Upper lobe of left lung (tissue), 6 donors: ENCODE results near the gene ABCC5. TPM values are rescaled to one million over a fixed set of nuclear protein-coding genes. Genes with fewer than 3 reads are reported as not detected.

Experiments used
- ATAC-seq, 2 donors: fragments of 200-7000 bp; cut with Tn5 transposase; one replicate each; pipeline ENCODE4 v1.9.1; 2022; ENCODE audit warnings: mild to moderate bottlenecking in 2 of 2, moderate library complexity in 2 of 2; ENCODE audit not compliant: low FRiP score in 2 of 2
- DNase-seq, 2 donors: peaks; one replicate each; pipeline ENCODE4 v3.0.0-alpha.2; 2019 to 2020
- H3K27ac ChIP-seq, 4 donors: fragments of 200-600 bp; sonication (generic); one replicate each; pipeline ENCODE4 v1.5.1; 2016 to 2019
- H3K27me3 ChIP-seq, 4 donors: fragments of 200-600 bp; sonication (generic); one replicate each; pipeline ENCODE4 v1.5.1; 2017 to 2019
- H3K36me3 ChIP-seq, 4 donors: fragments of 200-600 bp; sonication (generic); one replicate each; pipeline ENCODE4 v1.5.1; 2016 to 2019
- H3K4me1 ChIP-seq, 4 donors: fragments of 200-600 bp; sonication (generic); one replicate each; pipeline ENCODE4 v1.5.1; 2018 to 2019
- H3K4me3 ChIP-seq, 4 donors: fragments of 200-600 bp; sonication (generic); one replicate each; pipeline ENCODE4 v1.5.1; 2017 to 2019; ENCODE audit warnings: mild to moderate bottlenecking in 2 of 4, moderate library complexity in 1 of 4
- H3K9me3 ChIP-seq, 4 donors: fragments of 200-600 bp; sonication (generic); one replicate each; pipeline ENCODE4 v1.5.1; 2018 to 2019
- CTCF ChIP-seq, 6 experiments: fragments of 450-650 bp in 4 of 6; fragments of 200-600 bp in 2 of 6; sonication (generic) in 2 of 6; IDR thresholded peaks; one replicate each; pipeline ENCODE4 v1.5.1; 2016 to 2019; ENCODE audit warnings: antibody characterized with exemption in 6 of 6
- EP300 ChIP-seq, 4 donors: sonication (generic); formaldehyde crosslinking; IDR thresholded peaks; one replicate each; pipeline ENCODE4 v1.5.1; 2017; ENCODE audit warnings: antibody characterized with exemption in 4 of 4, control low read depth in 2 of 4
- POLR2A ChIP-seq, 4 donors: fragments of 450-650 bp; IDR thresholded peaks; one replicate each; pipeline ENCODE4 v1.5.1; 2016 to 2017; ENCODE audit warnings: antibody characterized with exemption in 4 of 4, mild to moderate bottlenecking in 2 of 4
- POLR2AphosphoS5 ChIP-seq, 2 donors: sonication (generic); formaldehyde crosslinking; IDR thresholded peaks; one replicate each; pipeline ENCODE4 v1.5.1; 2017; ENCODE audit warnings: antibody characterized with exemption in 2 of 2
- WGBS, 2 donors: methylation state at CpG; one replicate each; pipeline ENCODE4 v1.1.5; 2017 to 2018; 5-methylcytosine and 5-hydroxymethylcytosine counted together
- total RNA-seq, 6 donors: library from RNA; depleted of rRNA in 4 of 6; stranded (reverse); fragments of >200 nt in 4 of 6; gene quantifications; one replicate each; pipeline versions ENCODE4 v1.1.0 to v1.2.1, GENCODE V29; 2016 to 2021
- donor health status: DM: no; HTN: no; CAD: no; lungs with moderate emphysema.
- donor health status: DM: no; HTN: yes; CAD: no; lungs with severe emphysema.

Gene ABCC5
- total RNA-seq, 6 donors from 2014 or later: 13.2 to 107 (median 27.1) TPM

- peak overlapping the region in 2 of 4 donors; percentile 16 to 42 for H3K27ac ChIP-seq
- no peaks in the 10 kb centered on the region for H3K27me3 ChIP-seq
- H3K36me3 ChIP-seq: peaks cover 0 to 18% (median 0%) of the 10 kb centered on the region in 4 donors
- no peaks in the 10 kb centered on the region for H3K9me3 ChIP-seq
- H3K4me3 ChIP-seq: no peak overlapping the region
- TF ChIP-seq CTCF (IDR thresholded peaks at IDR 0.05) (no peak), POLR2AphosphoS5 (IDR thresholded peaks at IDR 0.05) (no peak), POLR2A (IDR thresholded peaks at IDR 0.05) (no peak), EP300 (IDR thresholded peaks at IDR 0.05) (peak in 1 of 4 donors; percentile 21)
- 78 to 80% methylated on average over 2 of the region's 2 CpGs for WGBS, 2 donors
- peaks cover 6 to 36% (median 18%) of the 10 kb centered on the region in 4 donors for H3K4me1 ChIP-seq
- DNase-seq (peak in 1 of 2 donors; percentile 36), ATAC-seq (peak in 1 of 2 donors; percentile 67)
Measured at GRCh38 chr3:184004476-184004875, 13.2 kb downstream of the ABCC5 start.

- 78 to 83% methylated on average over 5 of the region's 5 CpGs for WGBS, 2 donors
- Histone ChIP-seq H3K36me3 (peaks cover 0 to 9% (median 0%) of the 10 kb centered on the region in 4 donors), H3K4me1 (peaks cover 6 to 34% (median 18%) of the 10 kb centered on the region in 4 donors), H3K27ac (peak overlapping the region in 1 of 4 donors; percentile 29), H3K4me3 (no peak overlapping the region), H3K9me3 (no peaks in the 10 kb centered on the region), H3K27me3 (no peaks in the 10 kb centered on the region)
- ATAC-seq: no peak
- TF ChIP-seq CTCF (IDR thresholded peaks at IDR 0.05): no peak
- TF ChIP-seq POLR2A (IDR thresholded peaks at IDR 0.05): no peak
- no peak for TF ChIP-seq EP300 (IDR thresholded peaks at IDR 0.05)
- no peak for TF ChIP-seq POLR2AphosphoS5 (IDR thresholded peaks at IDR 0.05)
- no peak for DNase-seq
Measured at GRCh38 chr3:184003187-184003967, 14.3 kb downstream of the ABCC5 start.

GRCh38 chr3:184002469-184002868 is 15.2 kb downstream of the ABCC5 start:
- ATAC-seq (no peak), DNase-seq (no peak)
- TF ChIP-seq CTCF (IDR thresholded peaks at IDR 0.05): no peak
- no peak for TF ChIP-seq EP300 (IDR thresholded peaks at IDR 0.05)
- TF ChIP-seq POLR2A (IDR thresholded peaks at IDR 0.05): no peak
- no peak for TF ChIP-seq POLR2AphosphoS5 (IDR thresholded peaks at IDR 0.05)
- no peak overlapping the region for H3K27ac ChIP-seq
- H3K36me3 ChIP-seq: peaks cover 0 to 9% (median 0%) of the 10 kb centered on the region in 4 donors
- H3K9me3 ChIP-seq: no peaks in the 10 kb centered on the region
- WGBS, 2 donors: 93 to 95% methylated on average over 9 to 11 of the region's 11 CpGs
- no peaks in the 10 kb centered on the region for H3K27me3 ChIP-seq
- peaks cover 6 to 27% (median 18%) of the 10 kb centered on the region in 4 donors for H3K4me1 ChIP-seq
- no peak overlapping the region for H3K4me3 ChIP-seq

GRCh38 chr3:184001761-184002160 is 15.9 kb downstream of the ABCC5 start:
- 69 to 85% methylated on average over 3 of the region's 3 CpGs for WGBS, 2 donors
- Histone ChIP-seq H3K9me3 (no peaks in the 10 kb centered on the region), H3K4me3 (no peak overlapping the region), H3K27ac (no peak overlapping the region), H3K36me3 (peaks cover 0 to 9% (median 0%) of the 10 kb centered on the region in 4 donors), H3K4me1 (peaks cover 6 to 24% (median 18%) of the 10 kb centered on the region in 4 donors), H3K27me3 (no peaks in the 10 kb centered on the region)
- no peak for DNase-seq
- ATAC-seq: no peak
- no peak for TF ChIP-seq POLR2AphosphoS5 (IDR thresholded peaks at IDR 0.05)
- TF ChIP-seq POLR2A (IDR thresholded peaks at IDR 0.05): no peak
- no peak for TF ChIP-seq CTCF (IDR thresholded peaks at IDR 0.05)
- TF ChIP-seq EP300 (IDR thresholded peaks at IDR 0.05): no peak
